SK-N-SH (cell line): ENCODE data around the gene RPS24. TPM values are rescaled to one million over a fixed set of nuclear protein-coding genes. Genes with fewer than 3 reads are reported as not detected.

Source experiments
- CTCF ChIA-PET: fragments of 300-600, 350-600 bp; formaldehyde crosslinking; extraction: SDS; loops from one replicate; lab custom pipeline; 2021; lab: Yijun Ruan, JAX
- POLR2A ChIA-PET: fragments of 350-600 bp; sonication (Branson Sonifier 250); formaldehyde crosslinking; extraction: SDS; loops from one replicate; lab custom pipeline; 2020; ENCODE audit warnings: antibody characterized with exemption, inconsistent platforms; lab: Yijun Ruan, JAX
- DNase-seq: peaks from one replicate; pipeline ENCODE4 v3.0.0; 2012
- H2AFZ ChIP-seq: fragments of 200-600 bp; sonication (generic); 2 replicates; pipeline ENCODE4 v1.8.1; 2016; ENCODE audit warnings: antibody characterized with exemption, mild to moderate bottlenecking, low read depth
- H3F3A ChIP-seq: fragments of 200-600 bp; sonication (generic); replicated peaks from 2 replicates; pipeline ENCODE3; 2016; ENCODE audit warnings: antibody characterized with exemption, mild to moderate bottlenecking; ENCODE audit not compliant: insufficient read depth
- H3K27ac ChIP-seq, 2 experiments: fragments of 200-500 bp in 1 of 2; fragments of 200-600 bp in 1 of 2; sonication (Bioruptor generic) in 1 of 2; sonication (generic), shearing (Covaris generic) in 1 of 2; 2 replicates each; pipeline versions ENCODE4 v1.5.1 to v1.6.1; 2014 to 2016; ENCODE audit warnings: low read depth in 2 of 2, inconsistent platforms in 1 of 2, low read length in 1 of 2, mild to moderate bottlenecking in 1 of 2, mixed read lengths in 1 of 2
- H3K27me3 ChIP-seq: fragments of 200-600 bp; sonication (generic), shearing (Covaris generic); 2 replicates; pipeline ENCODE4 v1.6.1; 2016; ENCODE audit warnings: mixed run types; ENCODE audit not compliant: insufficient read depth
- H3K36me3 ChIP-seq, 2 experiments: fragments of 200-500 bp in 1 of 2; fragments of 200-600 bp in 1 of 2; sonication (Bioruptor generic) in 1 of 2; sonication (generic) in 1 of 2; replicated peaks in 1 of 2; 2 replicates each; pipeline versions ENCODE3 to v1.5.1; 2014 to 2016; ENCODE audit warnings: low read length in 1 of 2, mild to moderate bottlenecking in 1 of 2; ENCODE audit not compliant: insufficient read depth in 2 of 2, control insufficient read depth in 1 of 2
- H3K4me1 ChIP-seq, 2 experiments: fragments of 200-500 bp in 1 of 2; fragments of 200-600 bp in 1 of 2; sonication (Bioruptor generic) in 1 of 2; sonication (generic), shearing (Covaris generic) in 1 of 2; 2 replicates each; pipeline versions ENCODE4 v1.5.1 to v1.6.1; 2014 to 2016; ENCODE audit warnings: low read depth in 1 of 2, low read length in 1 of 2, mixed run types in 1 of 2; ENCODE audit not compliant: insufficient read depth in 2 of 2, control insufficient read depth in 1 of 2
- H3K4me2 ChIP-seq: fragments of 200-600 bp; sonication (generic), shearing (Covaris generic); 2 replicates; pipeline ENCODE4 v1.6.1; 2017; ENCODE audit warnings: mixed run types
- H3K4me3 ChIP-seq, 2 experiments: fragments of 200-500 bp in 1 of 2; fragments of 200-600 bp in 1 of 2; sonication (Bioruptor generic) in 1 of 2; sonication (generic), shearing (Covaris generic) in 1 of 2; 2 replicates each; pipeline versions ENCODE4 v1.5.1 to v1.8.1; 2014 to 2016; ENCODE audit warnings: low read depth in 2 of 2, inconsistent platforms in 1 of 2, low read length in 1 of 2, mild to moderate bottlenecking in 1 of 2, mixed read lengths in 1 of 2, moderate library complexity in 1 of 2
- H3K79me2 ChIP-seq: fragments of 200-600 bp; sonication (generic); 2 replicates; pipeline ENCODE4 v1.8.1; 2017; ENCODE audit warnings: mild to moderate bottlenecking; ENCODE audit not compliant: insufficient read depth
- H3K9ac ChIP-seq: fragments of 200-600 bp; sonication (generic); 2 replicates; pipeline ENCODE4 v1.6.1; 2017; ENCODE audit warnings: mixed run types
- H3K9me2 ChIP-seq: fragments of 200-600 bp; sonication (generic); 2 replicates; pipeline ENCODE4 v1.6.1; 2017; ENCODE audit warnings: mixed run types
- H3K9me3 ChIP-seq: fragments of 200-600 bp; sonication (generic); 2 replicates; pipeline ENCODE4 v1.6.1; 2017; ENCODE audit warnings: mixed run types, mild to moderate bottlenecking, moderate library complexity
- H4K20me1 ChIP-seq: fragments of 200-600 bp; sonication (generic); 2 replicates; pipeline ENCODE4 v1.6.1; 2017; ENCODE audit warnings: mild to moderate bottlenecking, mixed run types; ENCODE audit not compliant: insufficient read depth
- CTCF ChIP-seq: fragments of 200-600 bp; sonication (generic); IDR thresholded peaks from 2 replicates; pipeline ENCODE4 v1.6.1; 2017; ENCODE audit warnings: antibody characterized with exemption, mild to moderate bottlenecking, moderate library complexity
- ELF1 ChIP-seq: IDR thresholded peaks from 2 replicates; pipeline ENCODE4 v1.4.0; 2012
- EP300 ChIP-seq, 2 experiments: IDR thresholded peaks; 2 replicates each; pipeline versions ENCODE4 v1.4.0 to v1.6.1; 2012; ENCODE audit warnings: borderline replicate concordance in 1 of 2, low read depth in 1 of 2, low read length in 1 of 2
- EZH2phosphoT487 ChIP-seq: fragments of 200-600 bp; sonication (generic); IDR thresholded peaks from 2 replicates; pipeline ENCODE4 v1.6.1; 2017; ENCODE audit warnings: low read depth, mixed run types, mild to moderate bottlenecking, antibody characterized with exemption, moderate library complexity, borderline replicate concordance
- FOSL2 ChIP-seq: IDR thresholded peaks from 2 replicates; pipeline ENCODE4 v1.4.0; 2012; ENCODE audit warnings: low read depth, mild to moderate bottlenecking, moderate library complexity, borderline replicate concordance
- FOXJ3 ChIP-seq: sonication (generic); formaldehyde crosslinking; IDR thresholded peaks from 2 replicates; pipeline ENCODE4 v1.5.1; 2020; ENCODE audit warnings: mild to moderate bottlenecking, missing genetic modification reagents
- GABPA ChIP-seq: IDR thresholded peaks from 2 replicates; pipeline ENCODE4 v1.4.0; 2012; ENCODE audit warnings: low read depth, mild to moderate bottlenecking
- MAX ChIP-seq: IDR thresholded peaks from 2 replicates; pipeline ENCODE4 v1.4.0; 2012; ENCODE audit warnings: low read depth
- MEF2A ChIP-seq: IDR thresholded peaks from 2 replicates; pipeline ENCODE4 v1.4.0; 2012; ENCODE audit warnings: low read depth, borderline replicate concordance
- MXI1 ChIP-seq: IDR thresholded peaks from 2 replicates; pipeline ENCODE4 v1.6.1; 2012; ENCODE audit warnings: mild to moderate bottlenecking, low read depth, low read length, improper control_type of control experiment
- NFIC ChIP-seq: IDR thresholded peaks from 2 replicates; pipeline ENCODE4 v1.4.0; 2012; ENCODE audit warnings: borderline replicate concordance
- NRF1 ChIP-seq: IDR thresholded peaks from 2 replicates; pipeline ENCODE4 v1.6.1; 2012; ENCODE audit warnings: low read depth, mild to moderate bottlenecking, low read length
- POLR2AphosphoS5 ChIP-seq: IDR thresholded peaks from 2 replicates; pipeline ENCODE4 v1.6.1; 2012; ENCODE audit warnings: low read depth, low read length
- RAD21 ChIP-seq: IDR thresholded peaks from 2 replicates; pipeline ENCODE4 v1.6.1; 2012; ENCODE audit warnings: mild to moderate bottlenecking, low read length
- RCOR1 ChIP-seq: fragments of 150-350 bp; IDR thresholded peaks from 2 replicates; pipeline ENCODE4 v1.6.1; 2017; ENCODE audit warnings: antibody characterized with exemption, low read length
- RFX5 ChIP-seq: IDR thresholded peaks from 2 replicates; pipeline ENCODE4 v1.6.1; 2012; ENCODE audit warnings: mild to moderate bottlenecking, improper control_type of control experiment, low read length
- SIN3A ChIP-seq: IDR thresholded peaks from 2 replicates; pipeline ENCODE4 v1.6.1; 2012; ENCODE audit warnings: low read depth, mild to moderate bottlenecking, low read length, moderate library complexity, borderline replicate concordance
- SMC3 ChIP-seq: IDR thresholded peaks from 2 replicates; pipeline ENCODE4 v1.6.1; 2012; ENCODE audit warnings: low read depth, low read length, improper control_type of control experiment
- TAF1 ChIP-seq: IDR thresholded peaks from 2 replicates; pipeline ENCODE4 v1.6.1; 2012; ENCODE audit warnings: low read depth, mild to moderate bottlenecking, low read length, moderate library complexity, borderline replicate concordance
- TCF12 ChIP-seq: IDR thresholded peaks from 2 replicates; pipeline ENCODE4 v1.4.0; 2012
- TEAD4 ChIP-seq: IDR thresholded peaks from 2 replicates; pipeline ENCODE4 v1.4.0; 2012; ENCODE audit warnings: mild to moderate bottlenecking, borderline replicate concordance; ENCODE audit not compliant: insufficient read depth
- USF1 ChIP-seq: IDR thresholded peaks from 2 replicates; pipeline ENCODE4 v1.4.0; 2012; ENCODE audit warnings: low read depth, borderline replicate concordance
- WGBS: methylation state at CpG from one replicate; pipeline ENCODE4 v1.1.6; 2017; ENCODE audit warnings: low lambda C conversion rate; 5-methylcytosine and 5-hydroxymethylcytosine counted together
- polyA plus RNA-seq, 3 experiments: library from polyadenylated mRNA; depleted of rRNA; stranded (reverse); fragments of >200 nt; gene quantifications; 2 replicates each; pipeline ENCODE4 v1.2.3, GENCODE V29; 2012

RPS24 gene
- polyA plus RNA-seq, 1 of the 3 experiments (the other 2 are of a cell fraction) = 3,806 TPM

- no peak for DNase-seq
- H3K4me2 ChIP-seq = no peak overlapping the region
- no peaks in the 10 kb centered on the region for H3K79me2 ChIP-seq
- POLR2A ChIA-PET = no interaction called here
- no peak overlapping the region for H2AFZ ChIP-seq
- H3K27ac ChIP-seq = no peak overlapping the region
- no peaks in the 10 kb centered on the region for H3K27me3 ChIP-seq
- TF ChIP-seq NRF1 (no peak), USF1 (no peak), FOXJ3 (CRISPR knock-in tag) (no peak), GABPA (no peak), MXI1 (no peak), POLR2AphosphoS5 (no peak), TCF12 (no peak), EZH2phosphoT487 (no peak), SMC3 (no peak), EP300 (IDR thresholded peaks at IDR 0.05; ENCODE audit: borderline replicate concordance in 1 of 2, low read depth in 1 of 2, low read length in 1 of 2) (no peak), RCOR1 (no peak), SIN3A (no peak), TEAD4 (no peak), ELF1 (no peak)
- TF ChIP-seq, all 33 proteins: peak for 0
- Histone ChIP-seq H3K9me3 (no peaks in the 10 kb centered on the region), H4K20me1 (no peaks in the 10 kb centered on the region), H3K36me3 (no peaks in the 10 kb centered on the region), H3K9ac (no peak overlapping the region), H3K9me2 (no peaks in the 10 kb centered on the region), H3K4me3 (no peak overlapping the region), H3F3A (no peaks in the 10 kb centered on the region), H3K4me1 (no peaks in the 10 kb centered on the region)
- 0% methylated on average over 1 of the region's 4 CpGs for WGBS
- CTCF ChIA-PET = interaction anchor here (1.5 to 2.6 kb wide), 2 partner anchors 24 to 38 kb away, joined by 3 to 15 read pairs; no protein-coding TSS in a partner anchor
Observed at GRCh38 chr10:78071140-78071856, 37.6 kb downstream of the RPS24 start.

GRCh38 chr10:78071857-78072179 lies 38.2 kb downstream of the RPS24 start:
- Histone ChIP-seq H2AFZ (no peak overlapping the region), H3K27me3 (no peaks in the 10 kb centered on the region), H3F3A (no peaks in the 10 kb centered on the region), H3K9ac (no peak overlapping the region), H3K9me2 (no peaks in the 10 kb centered on the region), H3K36me3 (no peaks in the 10 kb centered on the region), H3K27ac (no peak overlapping the region), H3K4me3 (no peak overlapping the region), H3K4me2 (no peak overlapping the region), H3K4me1 (no peaks in the 10 kb centered on the region), H4K20me1 (no peaks in the 10 kb centered on the region), H3K79me2 (no peaks in the 10 kb centered on the region), H3K9me3 (no peaks in the 10 kb centered on the region)
- no peak for DNase-seq
- WGBS = 61% methylated on average over 4 of the region's 4 CpGs
- ChIA-PET POLR2A (no interaction called here), CTCF (interaction anchor here (0.8 to 2.6 kb wide), 3 partner anchors 25 to 143 kb away, joined by 3 to 15 read pairs (median 3); no protein-coding TSS in a partner anchor)
- TF ChIP-seq FOXJ3 (CRISPR knock-in tag) = no peak
- TF ChIP-seq FOSL2 = no peak
- TF ChIP-seq RAD21 = no peak
- no peak for TF ChIP-seq SMC3
- TF ChIP-seq NFIC = no peak
- no peak for TF ChIP-seq RFX5
- no peak for TF ChIP-seq TAF1
- TF ChIP-seq RCOR1 = no peak
- TF ChIP-seq MAX = no peak
- no peak for TF ChIP-seq EP300 (IDR thresholded peaks at IDR 0.05; ENCODE audit: borderline replicate concordance in 1 of 2, low read depth in 1 of 2, low read length in 1 of 2)
- TF ChIP-seq MEF2A = no peak
- TF ChIP-seq CTCF = no peak
- TF ChIP-seq POLR2AphosphoS5 = no peak
